ENCODE measurements around the gene BPIFB4.

The BPIFB4 gene

GRCh38 chr20:33034115-33034514, 45.3 kb upstream of the BPIFB4 start:
- H3K4me3 ChIP-seq (ENCODE audit: low read depth in 1 of 2, low read length in 1 of 2) = no peak overlapping the region
- no peaks in the 10 kb centered on the region for H3K27me3 ChIP-seq
- H3K4me1 ChIP-seq (ENCODE audit: control insufficient read depth in 1 of 2, insufficient read depth in 1 of 2, low read depth in 1 of 2, low read length in 1 of 2) = no peaks in the 10 kb centered on the region
- H3K36me3 ChIP-seq = no peaks in the 10 kb centered on the region
- no peak overlapping the region for H3K27ac ChIP-seq
- no peaks in the 10 kb centered on the region for H3K9me3 ChIP-seq
- no peak for TF ChIP-seq CTCF (IDR thresholded peaks at IDR 0.05)

DNA sequence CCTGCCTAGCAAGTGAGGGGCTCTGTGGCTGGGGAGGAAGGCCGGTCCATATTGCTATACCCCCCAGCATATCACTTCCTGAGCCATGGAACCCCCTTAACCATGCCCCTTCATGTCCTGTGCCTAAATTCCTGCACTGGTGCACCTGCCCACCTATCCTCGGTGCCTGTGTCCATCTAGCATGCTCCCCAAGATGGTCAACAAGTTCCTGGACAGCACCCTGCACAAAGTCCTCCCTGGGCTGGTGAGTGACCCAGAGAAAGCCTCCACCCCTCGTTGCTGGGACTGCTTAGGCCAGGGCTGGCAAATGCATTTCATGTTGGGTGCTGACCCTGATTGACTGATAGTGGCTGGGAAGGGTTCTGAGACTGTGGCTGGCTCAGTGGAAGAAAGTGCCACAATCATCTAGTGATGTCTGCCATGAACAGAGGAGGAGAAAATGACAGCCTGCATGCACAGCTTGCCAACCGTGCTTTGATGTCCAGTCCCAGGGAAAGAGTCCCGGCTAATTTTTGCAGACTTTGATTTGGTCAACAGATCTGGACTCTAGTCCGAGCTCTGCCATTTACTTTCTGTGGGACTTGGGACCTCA, 44.4 kb upstream of the BPIFB4 start:
- H3K27me3 ChIP-seq = no peaks in the 10 kb centered on the region
- no peak overlapping the region for H3K4me3 ChIP-seq (ENCODE audit: low read depth in 1 of 2, low read length in 1 of 2)
- no peak for TF ChIP-seq CTCF (IDR thresholded peaks at IDR 0.05)
- H3K9me3 ChIP-seq = no peaks in the 10 kb centered on the region
- H3K36me3 ChIP-seq = no peaks in the 10 kb centered on the region
- no peak overlapping the region for H3K27ac ChIP-seq
- H3K4me1 ChIP-seq (ENCODE audit: control insufficient read depth in 1 of 2, insufficient read depth in 1 of 2, low read depth in 1 of 2, low read length in 1 of 2) = no peaks in the 10 kb centered on the region

GRCh38 chr20:33037456-33037855, 42.0 kb upstream of the BPIFB4 start:
- H3K27me3 ChIP-seq = no peaks in the 10 kb centered on the region
- H3K36me3 ChIP-seq = no peaks in the 10 kb centered on the region
- no peaks in the 10 kb centered on the region for H3K4me1 ChIP-seq (ENCODE audit: control insufficient read depth in 1 of 2, insufficient read depth in 1 of 2, low read depth in 1 of 2, low read length in 1 of 2)
- TF ChIP-seq CTCF (IDR thresholded peaks at IDR 0.05) = no peak
- no peaks in the 10 kb centered on the region for H3K9me3 ChIP-seq
- no peak overlapping the region for H3K27ac ChIP-seq
- no peak overlapping the region for H3K4me3 ChIP-seq (ENCODE audit: low read depth in 1 of 2, low read length in 1 of 2)

DNA sequence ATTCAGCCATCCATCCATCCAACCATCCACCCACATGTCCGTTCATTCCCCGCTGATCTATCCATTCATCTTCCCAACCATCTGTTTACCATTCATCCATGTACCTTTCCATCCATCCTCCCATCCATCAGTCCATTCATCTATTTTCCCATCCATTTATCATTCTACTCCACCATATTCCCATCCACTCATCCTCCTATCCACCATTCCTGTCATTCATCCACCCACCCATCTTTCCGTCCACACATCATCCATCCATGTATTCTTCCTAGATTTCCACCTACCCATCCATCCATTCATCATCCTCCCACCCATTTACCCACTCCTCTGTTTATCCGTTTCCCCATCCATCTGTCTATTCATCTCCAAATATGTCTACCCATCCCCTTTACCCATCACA, 41.2 kb upstream of the BPIFB4 start:
- H3K4me3 ChIP-seq (ENCODE audit: low read depth in 1 of 2, low read length in 1 of 2) = no peak overlapping the region
- H3K27ac ChIP-seq = no peak overlapping the region
- H3K36me3 ChIP-seq = no peaks in the 10 kb centered on the region
- TF ChIP-seq CTCF (IDR thresholded peaks at IDR 0.05) = no peak
- H3K27me3 ChIP-seq = no peaks in the 10 kb centered on the region
- H3K4me1 ChIP-seq (ENCODE audit: control insufficient read depth in 1 of 2, insufficient read depth in 1 of 2, low read depth in 1 of 2, low read length in 1 of 2) = no peaks in the 10 kb centered on the region
- H3K9me3 ChIP-seq = no peaks in the 10 kb centered on the region

DNA sequence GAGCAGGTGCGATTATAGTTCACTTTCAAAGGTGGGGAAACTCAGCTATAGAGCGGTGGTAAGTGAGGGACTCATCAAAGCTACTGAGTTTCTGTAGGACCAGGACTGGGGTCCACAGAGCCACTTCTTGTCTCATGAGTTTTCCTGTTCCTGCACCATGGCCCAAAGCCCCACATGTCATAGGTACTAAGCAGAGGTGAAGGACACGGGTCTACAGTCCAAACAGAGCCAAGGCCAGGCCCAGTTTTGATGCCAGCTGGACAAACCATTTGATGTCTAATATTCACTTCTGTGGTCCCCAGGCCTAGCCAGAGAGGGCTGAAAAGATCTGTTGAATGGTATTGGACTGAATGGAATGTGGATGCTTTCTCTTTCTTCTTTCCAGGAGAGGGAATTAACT, 37.0 kb upstream of the BPIFB4 start:
- Histone ChIP-seq H3K4me3 (ENCODE audit: low read depth in 1 of 2, low read length in 1 of 2) (no peak overlapping the region), H3K9me3 (peaks cover 7% of the 10 kb centered on the region), H3K27me3 (no peaks in the 10 kb centered on the region), H3K36me3 (no peaks in the 10 kb centered on the region), H3K27ac (no peak overlapping the region), H3K4me1 (ENCODE audit: control insufficient read depth in 1 of 2, insufficient read depth in 1 of 2, low read depth in 1 of 2, low read length in 1 of 2) (no peaks in the 10 kb centered on the region)
- no peak for TF ChIP-seq CTCF (IDR thresholded peaks at IDR 0.05)
